IPS-18c (cell line): ENCODE results near the gene ATG10.
"Not testable (repeated sequence)": the region's sequence is repeated elsewhere in the genome, so short reads cannot be mapped to it uniquely, and the experiment has no call there.

Experiments
- H3K4me3 ChIP-seq: 2 replicates; pipeline ENCODE4 v1.7.0; 2013; ENCODE audit warnings: low read depth, mild to moderate bottlenecking, low read length, moderate library complexity; ENCODE audit not compliant: insufficient read depth
- H3K9me3 ChIP-seq: one replicate; pipeline ENCODE4 v1.6.1; 2013; ENCODE audit warnings: mild to moderate bottlenecking, low read length, moderate library complexity; ENCODE audit not compliant: control insufficient read depth, insufficient read depth

ATG10 gene

GRCh38 chr5:82091617-82092016 lies 119.8 kb downstream of the ATG10 start:
- H3K9me3 ChIP-seq, result no peaks in the 10 kb centered on the region

GRCh38 chr5:82095536-82095935 lies 123.7 kb downstream of the ATG10 start:
- Histone ChIP-seq H3K9me3 (no peaks in the 10 kb centered on the region), H3K4me3 (no peak overlapping the region)

More at GRCh38 chr5:82091617-82092016, 119.8 kb downstream of the ATG10 start:
- no peak overlapping the region for H3K4me3 ChIP-seq

GRCh38 chr5:82096249-82096648 lies 124.4 kb downstream of the ATG10 start:
- Histone ChIP-seq H3K4me3 (no peak overlapping the region), H3K9me3 (no peaks in the 10 kb centered on the region)

GRCh38 chr5:82100303-82101077 lies 128.7 kb downstream of the ATG10 start:
- no peak overlapping the region for H3K4me3 ChIP-seq
- no peaks in the 10 kb centered on the region for H3K9me3 ChIP-seq

GRCh38 chr5:82104872-82105271 lies 133.0 kb downstream of the ATG10 start:
- Histone ChIP-seq H3K9me3 (no peaks in the 10 kb centered on the region), H3K4me3 (no peak overlapping the region)

GRCh38 chr5:82105457-82105856 lies 133.6 kb downstream of the ATG10 start:
- Histone ChIP-seq H3K4me3 (no peak overlapping the region), H3K9me3 (no peaks in the 10 kb centered on the region)

GRCh38 chr5:82106207-82106606 lies 134.4 kb downstream of the ATG10 start:
- Histone ChIP-seq H3K4me3 (no peak overlapping the region), H3K9me3 (no peaks in the 10 kb centered on the region)

GRCh38 chr5:82106756-82107155 lies 134.9 kb downstream of the ATG10 start:
- Histone ChIP-seq H3K4me3 (no peak overlapping the region), H3K9me3 (no peaks in the 10 kb centered on the region)

GRCh38 chr5:82107267-82107666 lies 135.4 kb downstream of the ATG10 start:
- no peaks in the 10 kb centered on the region for H3K9me3 ChIP-seq
- H3K4me3 ChIP-seq, result no peak overlapping the region

- H3K4me3 ChIP-seq, result no peak overlapping the region
- no peaks in the 10 kb centered on the region for H3K9me3 ChIP-seq
Measured at GRCh38 chr5:82109013-82109412, 137.2 kb downstream of the ATG10 start.

- not testable (repeated sequence) for H3K9me3 ChIP-seq, H3K4me3 ChIP-seq
Measured at GRCh38 chr5:82109915-82110314, 138.1 kb downstream of the ATG10 start.

GRCh38 chr5:82111191-82111590 lies 139.4 kb downstream of the ATG10 start:
- Histone ChIP-seq H3K9me3 (no peaks in the 10 kb centered on the region), H3K4me3 (no peak overlapping the region)

GRCh38 chr5:82115858-82116257 lies 144.0 kb downstream of the ATG10 start:
- no peaks in the 10 kb centered on the region for H3K9me3 ChIP-seq
- H3K4me3 ChIP-seq, result no peak overlapping the region

- H3K4me3 ChIP-seq, result no peak overlapping the region
- H3K9me3 ChIP-seq, result no peaks in the 10 kb centered on the region
Measured at GRCh38 chr5:82119889-82120288, 148.1 kb downstream of the ATG10 start.

- Histone ChIP-seq H3K4me3 (no peak overlapping the region), H3K9me3 (no peaks in the 10 kb centered on the region)
Measured at GRCh38 chr5:82129723-82130285, 158.0 kb downstream of the ATG10 start.

GRCh38 chr5:82130602-82131001 lies 158.8 kb downstream of the ATG10 start:
- Histone ChIP-seq H3K9me3 (no peaks in the 10 kb centered on the region), H3K4me3 (no peak overlapping the region)

GRCh38 chr5:82137205-82137604 lies 165.4 kb downstream of the ATG10 start:
- Histone ChIP-seq H3K4me3 (no peak overlapping the region), H3K9me3 (peaks cover 3% of the 10 kb centered on the region)

GRCh38 chr5:82139837-82140236 lies 168.0 kb downstream of the ATG10 start:
- not testable (repeated sequence) for H3K4me3 ChIP-seq, H3K9me3 ChIP-seq
